B cell (primary cell): ENCODE measurements around the gene THEM5. TPM values are rescaled to one million over a fixed set of nuclear protein-coding genes. Genes with fewer than 3 reads are reported as not detected.

ENCODE experiments used
- ATAC-seq: fragments of 200-7000 bp; cut with Tn5 transposase; one replicate; pipeline ENCODE4 v1.10.0; 2021; ENCODE audit warnings: low read depth, mild to moderate bottlenecking, moderate number of reproducible peaks, moderate library complexity
- CTCF ChIA-PET: fragments of 350-600 bp; sonication (Branson Sonifier 250); formaldehyde crosslinking; loops from one replicate; lab custom pipeline; 2021; ENCODE audit warnings: antibody characterized with exemption, inconsistent platforms; lab: Charles Lee
- POLR2A ChIA-PET: fragments of 350-600 bp; sonication (Branson Sonifier 250); formaldehyde crosslinking; loops from one replicate; lab custom pipeline; 2021; ENCODE audit warnings: antibody characterized with exemption; lab: Charles Lee
- DNase-seq: peaks from one replicate; pipeline ENCODE4 v3.0.0; 2013
- H2AFZ ChIP-seq: 2 replicates; pipeline ENCODE4 v1.6.1; 2012; ENCODE audit warnings: mild to moderate bottlenecking, low read depth, low read length; ENCODE audit not compliant: insufficient read depth, poor library complexity, severe bottlenecking
- H3K27ac ChIP-seq, 2 donors: 1 replicate in 1 of 2; 2 replicates in 1 of 2; pipeline ENCODE4 v1.5.1; 2012 to 2013; ENCODE audit warnings: low read length in 2 of 2, mild to moderate bottlenecking in 2 of 2, moderate library complexity in 1 of 2
- H3K27me3 ChIP-seq, 4 experiments: fragments of 200-600 bp in 1 of 4; sonication (generic) in 1 of 4; replicated peaks in 1 of 4; 1 replicate in 2 of 4; 2 replicates in 2 of 4; pipeline versions ENCODE4 v1.6.1 to v1.7.0; 2013 to 2016; ENCODE audit warnings: low read length in 3 of 4, mild to moderate bottlenecking in 2 of 4, mixed read lengths in 1 of 4, moderate library complexity in 1 of 4; ENCODE audit not compliant: insufficient read depth in 4 of 4, control insufficient read depth in 3 of 4; ENCODE audit errors: control extremely low read depth in 1 of 4
- H3K36me3 ChIP-seq, 2 experiments: replicated peaks in 1 of 2; 1 replicate in 1 of 2; 2 replicates in 1 of 2; pipeline versions ENCODE4 v1.6.1 to v1.7.1; 2013; ENCODE audit warnings: low read length in 1 of 2; ENCODE audit not compliant: insufficient read depth in 2 of 2, control insufficient read depth in 1 of 2; ENCODE audit errors: control extremely low read depth in 1 of 2, extremely low read depth in 1 of 2
- H3K4me1 ChIP-seq, 2 donors: fragments of 200-600 bp in 1 of 2; sonication (generic) in 1 of 2; 1 replicate in 1 of 2; 2 replicates in 1 of 2; pipeline versions ENCODE4 v1.5.1 to v1.6.1; 2013 to 2017; ENCODE audit warnings: low read length in 2 of 2; ENCODE audit not compliant: control insufficient read depth in 2 of 2, insufficient read depth in 2 of 2
- H3K4me2 ChIP-seq: replicated peaks from 2 replicates; pipeline ENCODE3; 2012; ENCODE audit warnings: mild to moderate bottlenecking, low read depth, low read length; ENCODE audit not compliant: poor library complexity, severe bottlenecking
- H3K4me3 ChIP-seq, 5 experiments: fragments of 200-600 bp in 1 of 5; sonication (generic) in 1 of 5; 1 replicate in 3 of 5; 2 replicates in 2 of 5; pipeline versions ENCODE4 v1.5.1 to v1.7.0; 2011 to 2016; ENCODE audit warnings: low read length in 4 of 5, mild to moderate bottlenecking in 4 of 5, low read depth in 2 of 5, control low read depth in 1 of 5, moderate library complexity in 1 of 5; ENCODE audit not compliant: insufficient read depth in 1 of 5; ENCODE audit errors: control extremely low read depth in 1 of 5, extremely low read depth in 1 of 5
- H3K79me2 ChIP-seq: fragments of 200-600 bp; sonication (generic); one replicate; pipeline ENCODE4 v1.6.0; 2016; ENCODE audit warnings: low read length; ENCODE audit not compliant: control insufficient read depth, insufficient read depth
- H3K9ac ChIP-seq: fragments of 200-600 bp; sonication (generic); 2 replicates; pipeline ENCODE4 v1.6.1; 2017; ENCODE audit warnings: mild to moderate bottlenecking, low read length, moderate library complexity
- H3K9me3 ChIP-seq, 3 donors: one replicate each; pipeline versions ENCODE4 v1.6.1 to v1.7.1; 2013; ENCODE audit warnings: low read length in 2 of 3; ENCODE audit not compliant: control insufficient read depth in 2 of 3, insufficient read depth in 1 of 3; ENCODE audit errors: control extremely low read depth in 1 of 3
- H4K20me1 ChIP-seq: 2 replicates; pipeline ENCODE4 v1.6.0; 2012; ENCODE audit warnings: mild to moderate bottlenecking, low read length; ENCODE audit not compliant: insufficient read depth, control insufficient read depth, poor library complexity, severe bottlenecking
- H3K27ac Mint-ChIP-seq: one replicate; pipeline ENCODE4 v1.8.0; 2021; ENCODE audit warnings: mixed read lengths
- H3K27me3 Mint-ChIP-seq: one replicate; pipeline ENCODE4 v1.8.0; 2021; ENCODE audit warnings: mixed read lengths
- H3K4me1 Mint-ChIP-seq: one replicate; pipeline ENCODE4 v1.8.0; 2021; ENCODE audit warnings: mixed read lengths
- H3K4me3 Mint-ChIP-seq: one replicate; pipeline ENCODE4 v1.8.0; 2021; ENCODE audit warnings: mixed read lengths
- H3K9me3 Mint-ChIP-seq: one replicate; pipeline ENCODE4 v1.8.0; 2022; ENCODE audit warnings: mixed read lengths; ENCODE audit not compliant: insufficient read depth
- CTCF ChIP-seq: fragments of 200-600 bp; IDR thresholded peaks from one replicate; pipeline ENCODE4 v1.8.0; 2022; ENCODE audit warnings: antibody characterized with exemption, mild to moderate bottlenecking
- EZH2 ChIP-seq: IDR thresholded peaks from 2 replicates; pipeline ENCODE4 v1.6.1; 2012; ENCODE audit warnings: borderline replicate concordance, low read depth, mild to moderate bottlenecking, moderate library complexity, low read length; ENCODE audit not compliant: insufficient read depth, poor library complexity, severe bottlenecking
- WGBS: methylation state at CpG from one replicate; pipeline ENCODE4 v1.1.5; 2013; ENCODE audit warnings: missing lambda C conversion rate; ENCODE audit not compliant: insufficient coverage; 5-methylcytosine and 5-hydroxymethylcytosine counted together
- intact Hi-C: fragments of 100-400 bp; cut with micrococcal nuclease; formaldehyde crosslinking; loops from one replicate; pipeline ENCODE4 v1.10.0; 2022
- polyA plus RNA-seq: library from polyadenylated mRNA; depleted of rRNA; stranded (reverse); fragments of >200 nt; gene quantifications from 2 replicates; pipeline ENCODE4 v1.2.3, GENCODE V29; 2012
- total RNA-seq, 2 donors: library from RNA; stranded (reverse); fragments of 120-200 nt in 1 of 2; gene quantifications; 1 replicate in 1 of 2; 2 replicates in 1 of 2; pipeline versions ENCODE4 v1.2.3 to v1.2.4, GENCODE V29; 2013 to 2022

THEM5 gene
- total and polyA plus RNA-seq, 2 donors (not counting 1 experiment from before 2014, with no cell fraction given), result not detected

GRCh38 chr1:151830055-151830454, 23.5 kb downstream of the THEM5 start:
- H3K27ac ChIP-seq, result no peak overlapping the region
- no peak for TF ChIP-seq CTCF
- TF ChIP-seq EZH2, result no peak
- Mint-ChIP-seq H3K4me3 (no peak overlapping the region), H3K27me3 (peaks cover 23% of the 10 kb centered on the region), H3K9me3 (no peaks in the 10 kb centered on the region), H3K4me1 (peaks cover 12% of the 10 kb centered on the region), H3K27ac (no peak overlapping the region)
- H3K27me3 ChIP-seq, result peaks cover 0 to 27% (median 3%) of the 10 kb centered on the region in 4 experiments
- H3K9me3 ChIP-seq, result no peaks in the 10 kb centered on the region
- ATAC-seq (no peak), DNase-seq (no peak)
- ChIA-PET CTCF (no interaction called here), POLR2A (no interaction called here)
- H4K20me1 ChIP-seq, result no peaks in the 10 kb centered on the region
- no peak overlapping the region for H3K9ac ChIP-seq
- H3K4me1 ChIP-seq, result peaks cover 7 to 13% of the 10 kb centered on the region in 2 donors
- H3K4me2 ChIP-seq, result no peak overlapping the region
- no peak overlapping the region for H3K4me3 ChIP-seq
- intact Hi-C loops, result loop anchor here (10.0 kb wide), 1 partner anchor 105 kb away; the partner anchor contains the start of gene RIIAD1
- H3K36me3 ChIP-seq, result no peaks in the 10 kb centered on the region
- no peak overlapping the region for H2AFZ ChIP-seq
- H3K79me2 ChIP-seq, result no peaks in the 10 kb centered on the region
- 45% methylated on average over 1 of the region's 6 CpGs for WGBS

- no peak overlapping the region for H3K27ac Mint-ChIP-seq
- H3K4me2 ChIP-seq, result no peak overlapping the region
- no peak for ATAC-seq
Measured at GRCh38 chr1:151829352-151830046, 24.0 kb downstream of the THEM5 start.

More at GRCh38 chr1:151829352-151830046, 24.0 kb downstream of the THEM5 start:
- intact Hi-C loops, result loop anchor here (10.0 kb wide), 1 partner anchor 105 kb away; the partner anchor contains the start of gene RIIAD1
- H4K20me1 ChIP-seq, result no peaks in the 10 kb centered on the region
- 35% methylated on average over 2 of the region's 4 CpGs for WGBS
- no peak overlapping the region for H2AFZ ChIP-seq
- no peaks in the 10 kb centered on the region for H3K9me3 ChIP-seq
- H3K9ac ChIP-seq, result no peak overlapping the region
- H3K36me3 ChIP-seq, result no peaks in the 10 kb centered on the region
- no peak overlapping the region for H3K27ac ChIP-seq
- CTCF ChIA-PET, result no interaction called here
- H3K4me1 ChIP-seq, result peaks cover 7 to 13% of the 10 kb centered on the region in 2 donors
- H3K4me3 Mint-ChIP-seq, result no peak overlapping the region
- no peak for DNase-seq
- peaks cover 0 to 27% (median 3%) of the 10 kb centered on the region in 4 experiments for H3K27me3 ChIP-seq
- peaks cover 12% of the 10 kb centered on the region for H3K4me1 Mint-ChIP-seq
- no peak for TF ChIP-seq CTCF
- TF ChIP-seq EZH2, result no peak
- peaks cover 29% of the 10 kb centered on the region for H3K27me3 Mint-ChIP-seq
- H3K79me2 ChIP-seq, result no peaks in the 10 kb centered on the region
- H3K9me3 Mint-ChIP-seq, result no peaks in the 10 kb centered on the region
- POLR2A ChIA-PET, result no interaction called here
- no peak overlapping the region for H3K4me3 ChIP-seq
